ENCODE data around the gene SLC22A17. TPM values are rescaled to one million over a fixed set of nuclear protein-coding genes. Genes with fewer than 3 reads are reported as not detected.

SLC22A17 gene
- total RNA-seq, 4 donors from 2014 or later: 22.7 to 36.4 (median 30.4) TPM

GRCh38 chr14:23382276-23382675, 29.6 kb upstream of the SLC22A17 start:
- no peak overlapping the region for H3K4me3 ChIP-seq
- TF ChIP-seq EP300 (IDR thresholded peaks at IDR 0.05) (no peak), POLR2AphosphoS5 (IDR thresholded peaks at IDR 0.05) (no peak), POLR2A (IDR thresholded peaks at IDR 0.05) (no peak)
- TF ChIP-seq, protein P1, sequence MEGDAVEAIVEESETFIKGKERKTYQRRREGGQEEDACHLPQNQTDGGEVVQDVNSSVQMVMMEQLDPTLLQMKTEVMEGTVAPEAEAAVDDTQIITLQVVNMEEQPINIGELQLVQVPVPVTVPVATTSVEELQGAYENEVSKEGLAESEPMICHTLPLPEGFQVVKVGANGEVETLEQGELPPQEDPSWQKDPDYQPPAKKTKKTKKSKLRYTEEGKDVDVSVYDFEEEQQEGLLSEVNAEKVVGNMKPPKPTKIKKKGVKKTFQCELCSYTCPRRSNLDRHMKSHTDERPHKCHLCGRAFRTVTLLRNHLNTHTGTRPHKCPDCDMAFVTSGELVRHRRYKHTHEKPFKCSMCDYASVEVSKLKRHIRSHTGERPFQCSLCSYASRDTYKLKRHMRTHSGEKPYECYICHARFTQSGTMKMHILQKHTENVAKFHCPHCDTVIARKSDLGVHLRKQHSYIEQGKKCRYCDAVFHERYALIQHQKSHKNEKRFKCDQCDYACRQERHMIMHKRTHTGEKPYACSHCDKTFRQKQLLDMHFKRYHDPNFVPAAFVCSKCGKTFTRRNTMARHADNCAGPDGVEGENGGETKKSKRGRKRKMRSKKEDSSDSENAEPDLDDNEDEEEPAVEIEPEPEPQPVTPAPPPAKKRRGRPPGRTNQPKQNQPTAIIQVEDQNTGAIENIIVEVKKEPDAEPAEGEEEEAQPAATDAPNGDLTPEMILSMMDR (IDR thresholded peaks at IDR 0.05): no peak
- ATAC-seq: no peak
- WGBS, 2 donors (ENCODE audit: low coverage in 1 of 2): 92% methylated on average over 6 of the region's 6 CpGs; no CpG with 5 or more reads in 1 of the 2 donors
- H3K27ac ChIP-seq: no peak overlapping the region
- H3K9me3 ChIP-seq: no peaks in the 10 kb centered on the region
- no peaks in the 10 kb centered on the region for H3K36me3 ChIP-seq
- H3K27me3 ChIP-seq: peaks cover 21% of the 10 kb centered on the region
- H3K4me1 ChIP-seq: peaks cover 0 to 8% (median 3%) of the 10 kb centered on the region in 3 donors

GRCh38 chr14:23381871-23382270, 29.2 kb upstream of the SLC22A17 start:
- no peak overlapping the region for H3K27ac ChIP-seq
- ATAC-seq: no peak
- no peaks in the 10 kb centered on the region for H3K9me3 ChIP-seq
- H3K4me1 ChIP-seq: peaks cover 0 to 8% (median 3%) of the 10 kb centered on the region in 3 donors
- TF ChIP-seq POLR2AphosphoS5 (IDR thresholded peaks at IDR 0.05) (no peak), POLR2A (IDR thresholded peaks at IDR 0.05) (no peak), EP300 (IDR thresholded peaks at IDR 0.05) (no peak)
- TF ChIP-seq, protein P1 (IDR thresholded peaks at IDR 0.05): no peak
- H3K36me3 ChIP-seq: no peaks in the 10 kb centered on the region
- 13 to 43% methylated on average over 1 to 3 of the region's 3 CpGs for WGBS, 2 donors (ENCODE audit: low coverage in 1 of 2)
- H3K4me3 ChIP-seq: no peak overlapping the region
- H3K27me3 ChIP-seq: peaks cover 21% of the 10 kb centered on the region

DNA sequence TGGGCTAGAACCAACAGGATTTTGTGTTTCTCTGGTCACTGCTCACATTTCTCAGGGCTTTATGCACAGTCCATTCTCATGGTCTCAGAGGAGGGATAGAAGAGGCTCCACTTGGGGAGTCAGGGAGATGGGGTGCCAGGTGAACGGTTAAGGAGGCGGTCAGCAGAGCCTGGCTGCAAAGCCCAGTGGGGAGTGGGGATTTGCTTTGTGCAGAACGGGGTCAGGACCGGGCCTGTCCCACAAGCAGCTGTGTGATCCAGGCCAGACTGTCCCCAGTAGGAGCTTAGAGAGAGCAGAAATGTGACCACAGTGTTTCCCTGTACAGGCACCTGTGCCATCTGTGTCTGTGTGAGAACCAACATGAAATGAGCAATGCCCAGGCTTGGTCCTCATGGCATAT, 28.3 kb upstream of the SLC22A17 start:
- H3K4me1 ChIP-seq: peaks cover 0 to 8% (median 3%) of the 10 kb centered on the region in 3 donors
- no peak overlapping the region for H3K27ac ChIP-seq
- H3K9me3 ChIP-seq: no peaks in the 10 kb centered on the region
- peaks cover 21% of the 10 kb centered on the region for H3K27me3 ChIP-seq
- TF ChIP-seq, protein P1 (IDR thresholded peaks at IDR 0.05): no peak
- TF ChIP-seq POLR2A (IDR thresholded peaks at IDR 0.05): no peak
- TF ChIP-seq POLR2AphosphoS5 (IDR thresholded peaks at IDR 0.05): no peak
- TF ChIP-seq EP300 (IDR thresholded peaks at IDR 0.05): no peak
- H3K4me3 ChIP-seq: no peak overlapping the region
- H3K36me3 ChIP-seq: no peaks in the 10 kb centered on the region
- no peak for ATAC-seq
- WGBS, 2 donors (ENCODE audit: low coverage in 1 of 2): 63% methylated on average over 3 of the region's 4 CpGs; no CpG with 5 or more reads in 1 of the 2 donors

GRCh38 chr14:23380197-23380914, 27.7 kb upstream of the SLC22A17 start:
- H3K4me1 ChIP-seq: peaks cover 0 to 8% (median 3%) of the 10 kb centered on the region in 3 donors
- 40 to 60% methylated on average over 1 to 5 of the region's 16 CpGs for WGBS, 2 donors (ENCODE audit: low coverage in 1 of 2)
- no peak overlapping the region for H3K4me3 ChIP-seq
- no peaks in the 10 kb centered on the region for H3K9me3 ChIP-seq
- no peak for ATAC-seq
- TF ChIP-seq, protein P1 (IDR thresholded peaks at IDR 0.05): no peak
- no peak for TF ChIP-seq POLR2A (IDR thresholded peaks at IDR 0.05)
- TF ChIP-seq POLR2AphosphoS5 (IDR thresholded peaks at IDR 0.05): no peak
- no peak for TF ChIP-seq EP300 (IDR thresholded peaks at IDR 0.05)
- no peak overlapping the region for H3K27ac ChIP-seq
- H3K36me3 ChIP-seq: no peaks in the 10 kb centered on the region
- H3K27me3 ChIP-seq: peaks cover 21% of the 10 kb centered on the region

All from gastroesophageal sphincter (tissue), 4 donors.